ENCODE data around the gene RELA.

RELA gene

GRCh38 chr11:65611758-65612603 lies 50.7 kb downstream of the RELA start:
- DNase-seq, result no peak

- no peak for DNase-seq
These were observed 51.5 kb downstream of the RELA start for GRCh38 chr11:65611028-65611757.

DNA sequence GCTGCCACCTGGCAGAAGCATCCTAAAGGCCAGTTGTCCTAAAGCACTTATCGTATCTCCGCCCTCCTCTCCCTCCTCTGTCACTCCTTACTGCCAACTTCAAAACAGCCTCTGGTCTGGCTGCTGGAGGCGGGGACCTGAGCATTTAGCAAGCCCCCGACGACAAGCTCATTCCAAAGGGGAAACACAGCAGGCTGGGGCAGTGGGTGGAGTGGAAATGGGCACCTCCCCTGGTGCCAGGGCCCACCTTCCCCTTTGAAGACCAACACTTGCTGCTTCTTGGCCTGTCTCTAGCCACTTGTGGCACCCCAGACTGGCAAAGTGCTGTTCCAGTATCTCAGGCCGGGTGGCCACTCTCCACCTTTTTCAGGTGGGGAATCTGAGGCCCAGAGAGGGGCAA lies 52.3 kb downstream of the RELA start:
- DNase-seq, result no peak

- no peak for DNase-seq
These were observed 53.1 kb downstream of the RELA start for GRCh38 chr11:65609665-65610064.

DNA sequence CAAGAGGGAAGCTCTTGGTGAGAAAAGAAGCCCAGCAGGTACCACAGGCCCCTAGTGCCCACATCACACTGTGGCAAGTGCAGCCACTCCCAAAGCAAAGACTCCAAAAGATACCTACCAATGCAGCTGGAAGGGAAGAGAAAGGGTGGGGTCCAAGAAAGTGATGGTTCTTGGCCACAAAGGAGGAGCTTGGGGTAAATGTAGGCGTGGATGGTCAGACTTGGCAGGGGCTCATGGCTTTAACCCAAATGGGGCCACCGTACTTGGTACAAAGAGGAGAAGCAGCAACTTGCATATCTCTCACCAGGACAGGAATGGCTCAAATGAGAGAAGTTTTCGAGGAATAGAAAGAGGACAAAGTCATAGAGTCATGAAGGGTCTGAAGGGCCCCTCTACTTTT lies 53.5 kb downstream of the RELA start:
- no peak for DNase-seq

DNA sequence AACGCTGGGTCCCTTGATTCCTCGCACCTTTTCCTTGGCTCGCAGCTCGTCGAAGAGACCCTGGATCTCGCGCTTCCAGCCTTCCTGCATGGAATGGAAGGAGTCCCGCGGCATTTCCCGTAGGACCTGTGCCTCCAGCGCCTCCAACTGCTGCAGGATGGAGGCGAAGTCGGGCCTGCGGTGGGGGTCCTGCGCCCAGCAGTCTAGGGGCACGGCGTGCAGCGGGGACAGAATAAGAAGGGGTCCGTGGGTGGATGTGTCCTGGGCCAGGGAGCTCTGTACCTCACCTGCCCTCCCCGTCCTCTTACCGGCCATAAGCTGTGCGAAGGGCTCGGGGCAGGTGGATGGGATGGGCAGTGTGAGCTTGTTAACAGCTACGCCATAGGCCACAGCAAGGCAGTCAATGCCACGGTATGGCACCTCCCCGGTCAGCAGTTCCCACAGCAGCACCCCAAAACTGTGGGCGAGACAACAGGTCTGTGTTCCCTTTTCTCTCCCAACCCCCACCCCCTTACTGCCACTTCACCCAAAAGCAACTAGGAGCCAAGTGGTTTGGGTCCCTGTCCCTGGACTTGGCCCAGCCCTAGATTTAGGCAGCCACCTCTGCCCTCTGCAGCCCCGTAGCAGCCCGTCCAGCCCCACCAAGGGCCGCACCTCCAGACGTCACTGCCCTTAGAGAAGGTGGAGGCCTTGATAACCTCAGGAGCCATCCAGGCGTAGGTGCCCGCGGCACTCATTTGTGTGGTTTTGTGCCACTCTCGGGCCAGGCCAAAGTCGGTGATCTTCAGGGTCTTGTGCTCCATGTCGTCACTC lies 54.9 kb downstream of the RELA start:
- no peak for DNase-seq

- DNase-seq, result no peak
These were observed 55.7 kb downstream of the RELA start for GRCh38 chr11:65606876-65607613.

- no peak for DNase-seq
These were observed 58.5 kb downstream of the RELA start for GRCh38 chr11:65604258-65604657.
